SU-DHL-6 (cell line): Measurements from ENCODE around the gene ZP4.
"Not testable (repeated sequence)": the region's sequence is repeated elsewhere in the genome, so short reads cannot be mapped to it uniquely, and the experiment has no call there.

Experiments
- H2AFZ ChIP-seq: fragments of 200-600 bp; sonication (generic); 2 replicates; pipeline ENCODE4 v1.6.1; 2014; ENCODE audit warnings: low read depth, mild to moderate bottlenecking, moderate library complexity, mixed read lengths, antibody characterized with exemption, low read length; ENCODE audit not compliant: severe bottlenecking
- H3F3A ChIP-seq: fragments of 200-600 bp; shearing (Covaris generic); 2 replicates; pipeline ENCODE4 v1.6.0; 2016; ENCODE audit warnings: antibody characterized with exemption, mild to moderate bottlenecking; ENCODE audit not compliant: insufficient read depth
- H3K27ac ChIP-seq: fragments of 200-600 bp; sonication (generic); 2 replicates; pipeline ENCODE4 v1.5.1; 2016; ENCODE audit warnings: low read depth, mild to moderate bottlenecking, low read length, moderate library complexity, mixed read lengths
- H3K27me3 ChIP-seq: fragments of 200-600 bp; sonication (generic), shearing (Covaris generic); 2 replicates; pipeline ENCODE4 v1.6.0; 2014; ENCODE audit warnings: mild to moderate bottlenecking, low read length
- H3K36me3 ChIP-seq: fragments of 200-600 bp; sonication (generic); 2 replicates; pipeline ENCODE4 v1.6.1; 2014; ENCODE audit warnings: mild to moderate bottlenecking, low read length, mixed read lengths
- H3K4me2 ChIP-seq: fragments of 300-600, 200-600 bp; shearing (Covaris generic), sonication (generic); 2 replicates; pipeline ENCODE4 v1.6.0; 2014; ENCODE audit warnings: low read length, low read depth, mild to moderate bottlenecking; ENCODE audit not compliant: poor library complexity, severe bottlenecking
- H3K4me3 ChIP-seq: fragments of 200-600 bp; sonication (generic); 2 replicates; pipeline ENCODE4 v1.5.1; 2014; ENCODE audit warnings: antibody characterized with exemption, low read length, mild to moderate bottlenecking, mixed read lengths; ENCODE audit not compliant: insufficient read depth, poor library complexity, severe bottlenecking
- H3K79me2 ChIP-seq: fragments of 200-600 bp; sonication (generic); 2 replicates; pipeline ENCODE4 v1.6.1; 2014; ENCODE audit warnings: mild to moderate bottlenecking, low read length, moderate library complexity; ENCODE audit not compliant: insufficient read depth
- H3K9ac ChIP-seq: fragments of 200-600 bp; sonication (generic); 2 replicates; pipeline ENCODE4 v1.7.0; 2014; ENCODE audit warnings: mild to moderate bottlenecking, low read length
- H3K9me2 ChIP-seq: fragments of 200-600 bp; sonication (generic); replicated peaks from 2 replicates; pipeline ENCODE4 v1.6.1; 2014; ENCODE audit warnings: low read length; ENCODE audit not compliant: insufficient read depth
- H3K9me3 ChIP-seq: fragments of 200-600 bp; sonication (generic); 2 replicates; pipeline ENCODE4 v1.6.1; 2014; ENCODE audit warnings: low read length, mixed read lengths; ENCODE audit not compliant: insufficient read depth
- H4K20me1 ChIP-seq: fragments of 200-600 bp; sonication (generic); 2 replicates; pipeline ENCODE4 v1.6.1; 2014; ENCODE audit warnings: low read depth, mild to moderate bottlenecking, antibody characterized with exemption, low read length, moderate library complexity, mixed read lengths
- CTCF ChIP-seq: fragments of 200-600 bp; sonication (generic); IDR thresholded peaks from one replicate; pipeline ENCODE4 v1.5.1; 2017; ENCODE audit warnings: antibody characterized with exemption, mild to moderate bottlenecking, low read length, moderate library complexity; ENCODE audit not compliant: insufficient read depth, poor library complexity, severe bottlenecking
- EZH2phosphoT487 ChIP-seq: fragments of 200-600 bp; sonication (generic), shearing (Covaris generic); conservative IDR thresholded peaks from 2 replicates; pipeline ENCODE4 v1.6.1; 2018; ENCODE audit warnings: mild to moderate bottlenecking, antibody characterized with exemption, low read length, moderate library complexity, mixed read lengths

The ZP4 gene

GRCh38 chr1:237858992-237859391 is 31.7 kb downstream of the ZP4 start:
- Histone ChIP-seq H3K4me2 (no peak overlapping the region), H3K4me3 (no peak overlapping the region), H3K27me3 (no peaks in the 10 kb centered on the region), H3K9me2 (no peaks in the 10 kb centered on the region), H3K79me2 (no peaks in the 10 kb centered on the region), H3K9ac (no peak overlapping the region), H3K9me3 (no peaks in the 10 kb centered on the region), H3K27ac (no peak overlapping the region), H3K36me3 (no peaks in the 10 kb centered on the region), H2AFZ (no peak overlapping the region), H3F3A (no peaks in the 10 kb centered on the region), H4K20me1 (no peaks in the 10 kb centered on the region)
- TF ChIP-seq CTCF (no peak), EZH2phosphoT487 (no peak)

- Histone ChIP-seq H4K20me1 (no peaks in the 10 kb centered on the region), H3F3A (no peaks in the 10 kb centered on the region), H3K4me3 (no peak overlapping the region), H3K9me2 (no peaks in the 10 kb centered on the region), H3K9ac (no peak overlapping the region), H3K36me3 (no peaks in the 10 kb centered on the region), H3K9me3 (no peaks in the 10 kb centered on the region), H3K27me3 (no peaks in the 10 kb centered on the region), H3K4me2 (no peak overlapping the region), H3K79me2 (no peaks in the 10 kb centered on the region), H2AFZ (no peak overlapping the region), H3K27ac (no peak overlapping the region)
- no peak for TF ChIP-seq EZH2phosphoT487
- TF ChIP-seq CTCF: no peak
Measured at GRCh38 chr1:237857455-237857854, 33.3 kb downstream of the ZP4 start.

- TF ChIP-seq EZH2phosphoT487: no peak
- no peak for TF ChIP-seq CTCF
- H3K9me2 ChIP-seq: no peaks in the 10 kb centered on the region
- H3K9me3 ChIP-seq: no peaks in the 10 kb centered on the region
- H3F3A ChIP-seq: no peaks in the 10 kb centered on the region
- no peak overlapping the region for H2AFZ ChIP-seq
- H3K27ac ChIP-seq: no peak overlapping the region
- H4K20me1 ChIP-seq: no peaks in the 10 kb centered on the region
- H3K79me2 ChIP-seq: no peaks in the 10 kb centered on the region
- H3K36me3 ChIP-seq: no peaks in the 10 kb centered on the region
- H3K27me3 ChIP-seq: no peaks in the 10 kb centered on the region
- H3K4me2 ChIP-seq: no peak overlapping the region
- no peak overlapping the region for H3K9ac ChIP-seq
- no peak overlapping the region for H3K4me3 ChIP-seq
Measured at GRCh38 chr1:237852342-237852741, 38.4 kb downstream of the ZP4 start.

- H3K36me3 ChIP-seq: no peaks in the 10 kb centered on the region
- H4K20me1 ChIP-seq: no peaks in the 10 kb centered on the region
- H3K9me3 ChIP-seq: no peaks in the 10 kb centered on the region
- H3F3A ChIP-seq: no peaks in the 10 kb centered on the region
- H2AFZ ChIP-seq: no peak overlapping the region
- H3K9ac ChIP-seq: no peak overlapping the region
- no peak overlapping the region for H3K4me3 ChIP-seq
- H3K27ac ChIP-seq: no peak overlapping the region
- H3K79me2 ChIP-seq: no peaks in the 10 kb centered on the region
- no peak overlapping the region for H3K4me2 ChIP-seq
- no peaks in the 10 kb centered on the region for H3K27me3 ChIP-seq
- TF ChIP-seq EZH2phosphoT487: no peak
- peak; percentile 50 for TF ChIP-seq CTCF
- no peaks in the 10 kb centered on the region for H3K9me2 ChIP-seq
Measured at GRCh38 chr1:237851210-237851845, 39.4 kb downstream of the ZP4 start.

GRCh38 chr1:237843516-237843915 is 47.2 kb downstream of the ZP4 start:
- not testable (repeated sequence) for H3K9ac ChIP-seq, H3K9me2 ChIP-seq, H3F3A ChIP-seq, H2AFZ ChIP-seq, H4K20me1 ChIP-seq, H3K27ac ChIP-seq, H3K36me3 ChIP-seq, H3K4me3 ChIP-seq, H3K9me3 ChIP-seq, H3K79me2 ChIP-seq, H3K4me2 ChIP-seq, H3K27me3 ChIP-seq
